IPS-NIHi11 (cell line): ENCODE data around the gene DDX20.
A peak's percentile ranks its signal among the peaks of the same experiment; 100 is the strongest.

ENCODE experiments used
- DNase-seq: peaks from one replicate; pipeline ENCODE4 v3.0.0; 2012; ENCODE audit warnings: mixed read lengths, low spot score

The DDX20 gene, protein sequence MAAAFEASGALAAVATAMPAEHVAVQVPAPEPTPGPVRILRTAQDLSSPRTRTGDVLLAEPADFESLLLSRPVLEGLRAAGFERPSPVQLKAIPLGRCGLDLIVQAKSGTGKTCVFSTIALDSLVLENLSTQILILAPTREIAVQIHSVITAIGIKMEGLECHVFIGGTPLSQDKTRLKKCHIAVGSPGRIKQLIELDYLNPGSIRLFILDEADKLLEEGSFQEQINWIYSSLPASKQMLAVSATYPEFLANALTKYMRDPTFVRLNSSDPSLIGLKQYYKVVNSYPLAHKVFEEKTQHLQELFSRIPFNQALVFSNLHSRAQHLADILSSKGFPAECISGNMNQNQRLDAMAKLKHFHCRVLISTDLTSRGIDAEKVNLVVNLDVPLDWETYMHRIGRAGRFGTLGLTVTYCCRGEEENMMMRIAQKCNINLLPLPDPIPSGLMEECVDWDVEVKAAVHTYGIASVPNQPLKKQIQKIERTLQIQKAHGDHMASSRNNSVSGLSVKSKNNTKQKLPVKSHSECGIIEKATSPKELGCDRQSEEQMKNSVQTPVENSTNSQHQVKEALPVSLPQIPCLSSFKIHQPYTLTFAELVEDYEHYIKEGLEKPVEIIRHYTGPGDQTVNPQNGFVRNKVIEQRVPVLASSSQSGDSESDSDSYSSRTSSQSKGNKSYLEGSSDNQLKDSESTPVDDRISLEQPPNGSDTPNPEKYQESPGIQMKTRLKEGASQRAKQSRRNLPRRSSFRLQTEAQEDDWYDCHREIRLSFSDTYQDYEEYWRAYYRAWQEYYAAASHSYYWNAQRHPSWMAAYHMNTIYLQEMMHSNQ

DNA sequence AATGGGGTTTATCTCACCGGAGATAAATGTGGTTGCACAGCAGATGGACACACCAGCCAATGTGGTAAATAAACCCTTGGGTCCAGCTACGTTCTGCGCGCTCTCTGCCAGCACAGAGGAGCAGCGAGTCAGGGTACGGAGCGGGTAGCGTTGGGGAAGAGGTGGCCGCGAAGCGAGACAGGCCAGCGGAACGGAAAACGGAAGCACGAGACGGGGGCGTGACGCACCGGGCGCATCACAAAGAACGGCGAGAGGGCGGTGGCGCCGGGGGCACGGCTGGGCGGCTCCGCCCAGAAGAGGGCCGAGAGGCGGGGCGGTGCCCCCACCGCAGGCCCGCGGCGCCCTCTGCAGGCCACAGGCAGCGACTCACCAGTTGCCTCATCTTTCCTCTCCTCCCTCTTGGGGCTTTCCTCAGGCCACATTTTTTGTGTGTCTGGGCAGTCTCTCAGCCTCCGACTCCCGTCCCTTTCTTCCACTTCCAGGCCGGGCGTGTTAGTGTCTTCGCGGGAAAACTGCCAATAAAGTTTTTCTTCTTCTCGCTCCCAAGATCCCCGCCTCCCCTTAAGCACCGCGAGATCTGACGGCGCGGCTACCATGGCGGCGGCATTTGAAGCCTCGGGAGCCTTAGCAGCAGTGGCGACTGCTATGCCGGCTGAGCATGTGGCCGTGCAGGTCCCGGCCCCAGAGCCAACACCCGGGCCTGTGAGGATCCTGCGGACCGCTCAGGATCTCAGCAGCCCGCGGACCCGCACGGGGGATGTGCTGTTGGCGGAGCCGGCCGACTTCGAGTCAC lies at the start of gene DDX20:
Gene DDX20, plus strand, starts transcription at position 571 of the 793 bp plus-strand sequence. Its CDS starts 24 bp downstream, at position 595.
- peak; percentile 94 for DNase-seq

GRCh38 chr1:111706921-111707320 lies 48.8 kb upstream of the DDX20 start:
- DNase-seq, result no peak

- no peak for DNase-seq
These were observed 47.8 kb upstream of the DDX20 start for GRCh38 chr1:111707906-111708305.

DNA sequence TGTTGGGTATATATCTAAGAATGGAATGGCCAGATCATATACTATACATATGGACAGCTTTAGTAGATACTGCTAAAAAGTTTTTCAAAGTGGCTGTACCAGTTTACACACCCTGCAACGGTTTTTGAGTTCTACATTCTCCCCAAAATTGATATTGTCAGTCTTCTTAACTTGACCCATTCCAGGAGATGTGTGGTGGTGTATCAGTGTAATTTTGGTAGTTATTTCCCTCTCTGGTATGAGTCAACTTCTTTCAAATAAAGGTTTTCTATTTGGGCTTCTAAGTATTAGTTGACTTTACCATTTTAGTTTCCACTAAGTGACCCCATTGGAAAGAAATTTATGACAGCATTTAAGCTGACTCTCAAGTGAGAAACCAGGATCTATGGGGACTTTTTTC lies 45.7 kb upstream of the DDX20 start:
- DNase-seq, result no peak

DNA sequence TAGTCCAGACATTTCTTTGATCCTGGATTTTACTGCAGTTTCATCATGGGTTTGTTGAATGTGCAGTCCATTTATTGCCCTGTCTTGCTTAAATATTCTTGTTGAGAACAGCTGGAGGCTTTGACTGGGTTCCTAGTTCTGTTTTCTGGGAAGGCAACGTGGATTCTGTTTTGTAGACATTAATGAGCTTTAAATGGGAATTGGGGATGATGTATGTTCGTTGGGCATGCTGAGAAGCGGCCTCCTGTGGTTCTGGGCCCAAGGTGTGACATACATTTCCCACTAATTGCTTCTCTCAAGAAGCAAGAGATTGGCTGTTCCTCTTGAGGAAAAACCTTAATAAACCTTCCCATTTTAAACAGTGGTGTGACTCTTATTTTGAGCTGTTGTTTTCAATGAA lies 39.4 kb upstream of the DDX20 start:
- no peak for DNase-seq

GRCh38 chr1:111717450-111717849 lies 38.3 kb upstream of the DDX20 start:
- no peak for DNase-seq

DNA sequence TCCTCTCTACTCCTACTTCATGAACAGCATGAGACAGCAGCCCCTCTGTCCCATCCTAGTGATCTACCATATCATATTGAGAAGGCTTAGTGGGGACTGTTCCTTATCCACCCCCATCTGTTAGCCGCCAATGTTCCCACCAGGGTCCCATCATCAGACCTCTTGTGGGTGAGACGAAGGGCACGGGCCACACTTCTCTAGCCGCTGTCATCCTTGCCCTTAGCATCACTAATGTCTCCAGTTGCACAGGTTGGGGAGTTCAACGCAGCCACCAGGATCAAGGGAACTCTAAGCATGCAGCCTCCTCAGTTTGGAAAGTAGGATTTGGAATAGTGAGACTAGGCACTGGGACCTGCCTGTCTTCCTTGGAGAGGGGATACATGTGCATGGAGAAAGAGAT lies 36.6 kb upstream of the DDX20 start:
- no peak for DNase-seq

DNA sequence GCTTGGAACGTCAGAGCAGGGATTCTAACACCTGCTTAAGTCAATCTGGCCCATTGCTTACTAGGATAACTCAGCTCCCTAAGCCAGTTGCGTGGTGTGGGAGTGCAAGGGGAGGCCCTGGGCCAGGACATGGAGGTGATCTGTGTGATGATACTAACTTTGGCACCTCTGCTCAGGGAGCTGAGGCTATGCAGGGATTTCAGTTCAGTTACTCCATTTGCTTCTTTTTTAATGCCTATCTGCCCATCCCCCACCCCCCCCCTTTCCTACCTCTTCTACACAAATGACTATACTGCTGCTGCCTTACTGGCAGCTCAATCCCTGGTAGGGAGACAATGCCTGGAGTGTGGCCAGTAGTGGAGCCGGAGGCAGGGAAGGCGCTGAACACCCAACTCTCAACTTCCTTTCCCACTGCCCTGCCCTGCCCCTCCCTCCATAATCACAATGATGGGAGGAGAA lies 36.0 kb upstream of the DDX20 start:
- no peak for DNase-seq

DNA sequence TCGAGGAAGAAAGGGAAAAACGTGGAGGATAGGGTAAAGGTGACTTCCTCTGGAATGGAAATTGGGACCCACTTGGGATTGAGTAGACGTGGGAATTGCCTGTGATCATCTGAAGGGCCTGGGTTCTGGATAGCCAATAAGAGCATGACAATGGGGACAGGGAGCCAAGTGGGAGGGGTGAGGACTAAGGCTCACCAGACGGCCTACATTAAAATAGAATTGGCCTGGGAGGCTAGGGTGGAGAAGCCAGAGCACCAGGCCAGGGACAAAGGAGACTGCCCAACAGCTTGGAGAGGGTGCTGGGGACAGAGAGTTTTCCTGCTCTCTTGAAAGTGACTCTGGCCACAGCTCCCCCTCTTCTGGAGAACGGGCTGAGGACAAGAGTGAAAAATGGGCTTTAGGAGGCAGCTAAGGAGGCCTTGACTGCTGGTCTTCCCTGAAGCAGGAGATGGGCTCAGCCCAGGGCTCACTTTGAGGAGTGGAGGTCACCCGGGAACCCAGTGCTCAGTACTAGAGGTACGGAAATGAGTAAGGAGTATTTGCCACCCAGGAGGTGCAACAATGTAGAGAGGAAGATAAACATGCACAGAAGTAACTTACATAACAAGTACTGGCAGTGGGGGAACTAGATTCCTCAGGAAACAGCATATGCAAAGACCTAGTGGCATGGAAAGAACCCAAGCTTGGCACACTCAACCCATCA lies 35.3 kb upstream of the DDX20 start:
- DNase-seq, result no peak

DNA sequence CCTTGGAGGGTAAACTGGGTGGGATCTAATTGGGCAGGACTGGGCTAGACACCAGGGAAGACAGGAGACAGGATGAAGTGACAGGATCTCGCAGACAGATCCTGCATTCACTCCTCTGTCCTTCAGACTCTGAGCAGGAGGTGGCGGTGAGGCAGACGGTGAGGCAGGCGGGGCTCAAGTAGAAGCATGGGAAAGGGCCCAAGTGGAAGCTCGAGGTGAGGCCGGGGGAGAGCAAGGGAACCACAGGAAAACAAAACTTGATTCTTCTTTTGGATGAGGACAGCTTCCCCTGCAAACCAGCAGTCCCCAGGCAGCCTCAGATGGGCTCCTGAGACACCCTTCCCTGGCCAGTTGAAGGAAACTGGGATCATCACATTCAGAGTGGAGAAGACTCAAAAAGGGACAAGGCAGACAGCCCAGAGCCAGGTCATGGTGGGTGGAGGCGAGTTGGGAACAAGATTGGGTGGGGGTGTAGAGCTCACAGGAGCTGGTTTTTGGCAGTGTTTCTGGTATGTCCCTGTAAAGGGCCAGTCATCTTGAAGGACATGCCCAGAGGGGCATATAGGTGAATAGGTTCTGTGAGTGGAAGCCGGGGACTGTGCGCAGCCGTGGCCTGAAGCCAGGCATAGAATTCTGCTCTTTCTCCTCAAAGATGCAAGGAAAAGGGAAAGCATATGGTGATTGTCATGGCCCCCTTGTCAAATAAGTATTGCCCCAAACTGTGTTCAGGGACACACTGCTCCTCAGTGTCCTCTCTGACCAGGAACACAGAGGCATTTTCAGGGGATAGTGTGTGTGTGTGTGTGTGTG lies 34.5 kb upstream of the DDX20 start:
- DNase-seq, result no peak

- DNase-seq, result no peak
These were observed 32.5 kb upstream of the DDX20 start for GRCh38 chr1:111723091-111723806.

GRCh38 chr1:111723871-111724270 lies 31.8 kb upstream of the DDX20 start:
- DNase-seq, result no peak

- peak; percentile 44 for DNase-seq
These were observed 30.5 kb upstream of the DDX20 start for GRCh38 chr1:111725192-111725591.

DNA sequence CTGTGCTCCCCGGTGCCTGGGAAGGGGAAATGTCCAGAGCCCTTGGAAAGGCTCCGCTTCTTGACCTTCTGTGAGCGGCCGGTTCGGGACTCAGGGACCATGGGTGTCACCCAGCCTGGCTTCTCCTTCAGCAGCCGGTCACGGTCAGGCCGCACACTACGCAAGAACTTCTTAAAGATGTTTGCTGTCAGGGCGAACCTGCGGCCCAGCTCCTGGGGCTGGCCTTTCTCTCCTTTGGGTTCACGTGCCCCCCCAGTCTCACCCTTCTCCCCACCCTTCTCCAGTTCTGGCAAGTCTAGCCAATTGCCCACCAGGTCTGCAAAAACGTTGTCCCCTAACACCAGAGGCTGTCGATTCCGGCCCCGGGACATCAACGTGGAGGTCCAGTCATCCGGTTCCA lies 28.6 kb upstream of the DDX20 start:
- no peak for DNase-seq

DNA sequence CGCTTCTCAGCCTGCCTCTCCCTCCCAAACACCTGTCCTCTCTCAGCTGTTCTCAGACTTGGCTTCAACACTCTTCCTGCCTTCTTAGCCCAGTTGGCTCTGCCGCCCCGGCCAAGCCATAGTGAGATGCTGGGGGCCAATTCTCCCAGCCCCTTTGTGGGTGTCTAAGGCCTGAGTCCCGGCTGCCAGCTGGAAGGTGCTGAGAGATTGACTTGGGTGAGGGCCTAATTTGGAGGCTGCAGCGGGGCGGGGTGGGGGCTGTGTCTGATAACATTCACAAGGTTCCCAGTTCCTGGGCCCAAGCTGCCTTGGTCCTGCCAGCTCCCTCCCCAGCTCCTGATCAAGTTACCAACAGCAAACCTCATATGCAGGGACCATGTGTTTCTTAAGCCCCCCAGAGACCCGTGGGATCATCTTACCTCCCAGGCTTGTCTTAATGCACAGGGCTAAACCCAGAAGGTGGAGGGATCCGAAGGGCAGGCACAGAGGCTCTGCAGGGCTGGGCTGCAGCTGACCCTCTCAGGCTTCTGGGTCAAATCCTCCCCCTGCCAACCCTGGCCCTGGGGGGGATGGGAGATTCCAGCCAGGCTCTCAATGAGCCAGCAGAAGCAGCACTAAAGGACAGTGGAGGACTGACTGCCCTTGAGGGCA lies 26.3 kb upstream of the DDX20 start:
- no peak for DNase-seq

DNA sequence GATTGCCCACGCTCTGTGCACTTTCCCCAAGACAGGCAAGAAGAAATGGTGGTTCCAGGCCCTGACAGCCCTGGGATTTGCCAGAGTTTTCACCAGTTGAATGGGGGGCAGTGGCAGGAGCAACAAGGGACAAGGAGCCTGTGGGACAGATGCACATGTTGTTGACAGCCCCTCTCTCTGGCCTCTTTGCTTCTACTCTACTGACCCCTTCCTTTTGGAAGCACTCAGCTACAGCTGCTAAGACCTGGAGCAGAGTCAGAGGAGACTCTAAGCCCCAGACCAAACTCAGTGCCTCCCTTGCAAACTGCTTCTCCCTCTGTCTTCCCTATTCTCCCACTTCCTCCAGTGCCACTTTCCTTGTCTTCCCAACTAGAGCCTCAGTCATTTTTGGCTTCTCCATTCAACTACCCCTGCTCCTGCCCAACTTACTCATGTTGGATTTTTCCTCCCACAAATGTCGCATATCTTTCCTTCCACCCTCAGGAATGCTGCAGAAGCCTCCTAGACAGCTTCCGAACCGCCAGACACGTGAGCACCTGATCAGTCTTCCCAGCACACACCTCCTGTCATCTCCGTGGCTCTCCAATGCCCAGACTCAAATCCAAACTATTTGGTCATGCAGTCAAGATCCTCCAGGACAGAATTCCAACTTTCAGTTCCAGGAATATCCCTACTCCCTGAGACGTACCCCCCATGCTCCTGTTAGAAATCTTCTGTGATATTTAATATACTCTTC lies 25.6 kb upstream of the DDX20 start:
- DNase-seq, result no peak

- no peak for DNase-seq
These were observed 25.0 kb upstream of the DDX20 start for GRCh38 chr1:111730706-111731105.

GRCh38 chr1:111731956-111732355 lies 23.7 kb upstream of the DDX20 start:
- DNase-seq, result no peak

DNA sequence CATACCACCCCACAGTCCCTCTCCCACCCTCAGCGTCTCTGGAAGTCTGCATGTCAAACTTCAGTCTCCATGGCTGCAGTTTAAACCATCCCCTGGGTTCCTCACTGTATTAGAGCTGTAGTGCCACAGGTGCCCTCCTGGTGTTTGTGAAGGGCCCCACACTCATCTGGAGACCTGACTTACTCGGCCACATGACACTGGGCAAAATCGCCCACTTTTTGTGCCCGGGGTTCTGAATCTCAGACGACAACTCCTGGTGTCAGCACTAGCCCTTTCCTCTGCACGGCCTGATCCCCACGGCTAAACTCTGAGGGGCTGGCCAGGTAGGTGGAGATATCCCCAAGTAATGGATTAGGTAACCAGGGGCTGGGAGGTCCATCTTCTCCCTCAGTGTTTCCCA lies 23.0 kb upstream of the DDX20 start:
- DNase-seq, result no peak
